GM21515 (cell line): Measurements from ENCODE around the gene THEMIS.
"Not testable (repeated sequence)": the region's sequence is repeated elsewhere in the genome, so short reads cannot be mapped to it uniquely, and the experiment has no call there.

Experiments
- ATAC-seq: cut with Tn5 transposase; IDR thresholded peaks from one replicate; pipeline ENCODE4 v1.9.1; 2021; ENCODE audit not compliant: unreplicated experiment

THEMIS gene

GRCh38 chr6:127914240-127914639 lies 13.4 kb upstream of the THEMIS start:
- ATAC-seq, result no peak

- ATAC-seq, result no peak
These were observed 12.1 kb upstream of the THEMIS start for GRCh38 chr6:127912914-127913313.

- ATAC-seq, result peak; percentile 74
These were observed 7.2 kb upstream of the THEMIS start for GRCh38 chr6:127907960-127908640.

GRCh38 chr6:127904160-127904559 lies 3.3 kb upstream of the THEMIS start:
- no peak for ATAC-seq

- no peak for ATAC-seq
These were observed 2.1 kb upstream of the THEMIS start for GRCh38 chr6:127902933-127903332.

GRCh38 chr6:127897484-127897883 lies 3.4 kb downstream of the THEMIS start:
- ATAC-seq, result no peak

- ATAC-seq, result no peak
These were observed 6.8 kb downstream of the THEMIS start for GRCh38 chr6:127894051-127894450.

- ATAC-seq, result no peak
These were observed 7.3 kb downstream of the THEMIS start for GRCh38 chr6:127893541-127893940.

GRCh38 chr6:127891731-127892326 lies 9.0 kb downstream of the THEMIS start:
- ATAC-seq, result no peak

- no peak for ATAC-seq
These were observed 14.3 kb downstream of the THEMIS start for GRCh38 chr6:127886603-127887002.

GRCh38 chr6:127884134-127884533 lies 16.7 kb downstream of the THEMIS start:
- ATAC-seq, result no peak

GRCh38 chr6:127881949-127882348 lies 18.9 kb downstream of the THEMIS start:
- not testable (repeated sequence) for ATAC-seq

- no peak for ATAC-seq
These were observed 20.4 kb downstream of the THEMIS start for GRCh38 chr6:127880429-127880828.

GRCh38 chr6:127879685-127880084 lies 21.2 kb downstream of the THEMIS start:
- no peak for ATAC-seq

GRCh38 chr6:127878115-127878514 lies 22.7 kb downstream of the THEMIS start:
- ATAC-seq, result no peak

GRCh38 chr6:127877231-127877630 lies 23.6 kb downstream of the THEMIS start:
- ATAC-seq, result no peak

- ATAC-seq, result no peak
These were observed 31.0 kb downstream of the THEMIS start for GRCh38 chr6:127869772-127870404.

- ATAC-seq, result no peak
These were observed 31.7 kb downstream of the THEMIS start for GRCh38 chr6:127869183-127869582.

GRCh38 chr6:127868338-127868737 lies 32.5 kb downstream of the THEMIS start:
- no peak for ATAC-seq

- ATAC-seq, result no peak
These were observed 34.1 kb downstream of the THEMIS start for GRCh38 chr6:127866766-127867165.

GRCh38 chr6:127865108-127865507 lies 35.8 kb downstream of the THEMIS start:
- ATAC-seq, result no peak

GRCh38 chr6:127864701-127865100 lies 36.2 kb downstream of the THEMIS start:
- no peak for ATAC-seq
